ENCODE results near the gene SPACA4.

SPACA4 gene

GRCh38 chr19:48613024-48613851 is 6.7 kb downstream of the SPACA4 start:
- peak overlapping the region; percentile 15 for H3K27ac Mint-ChIP-seq
- H3K9me3 Mint-ChIP-seq: no peaks in the 10 kb centered on the region
- H3K4me3 Mint-ChIP-seq: no peak overlapping the region
- peaks cover 19% of the 10 kb centered on the region for H3K36me3 Mint-ChIP-seq
- peaks cover 22% of the 10 kb centered on the region for H3K4me1 Mint-ChIP-seq
- H3K27me3 Mint-ChIP-seq: no peaks in the 10 kb centered on the region

- peaks cover 24% of the 10 kb centered on the region for H3K36me3 Mint-ChIP-seq
- H3K27ac Mint-ChIP-seq: peak overlapping the region; percentile 77
- H3K4me1 Mint-ChIP-seq: peaks cover 19% of the 10 kb centered on the region
- H3K9me3 Mint-ChIP-seq: no peaks in the 10 kb centered on the region
- H3K4me3 Mint-ChIP-seq: no peak overlapping the region
- H3K27me3 Mint-ChIP-seq: no peaks in the 10 kb centered on the region
These were observed 7.4 kb downstream of the SPACA4 start for GRCh38 chr19:48613852-48614435.

GRCh38 chr19:48614436-48615230 is 8.1 kb downstream of the SPACA4 start, which contains the start of gene FAM83E:
TSS of gene FAM83E (minus strand) at chr19:48615076. CDS start at chr19:48613372, 1,704 bp downstream.
- Mint-ChIP-seq H3K9me3 (no peaks in the 10 kb centered on the region), H3K4me1 (peaks cover 21% of the 10 kb centered on the region), H3K27ac (peak within 1 kb of the TSS; percentile 77), H3K36me3 (peaks cover 26% of the 10 kb centered on the region), H3K4me3 (peak within 1 kb of the TSS; percentile 96), H3K27me3 (no peaks in the 10 kb centered on the region)

DNA sequence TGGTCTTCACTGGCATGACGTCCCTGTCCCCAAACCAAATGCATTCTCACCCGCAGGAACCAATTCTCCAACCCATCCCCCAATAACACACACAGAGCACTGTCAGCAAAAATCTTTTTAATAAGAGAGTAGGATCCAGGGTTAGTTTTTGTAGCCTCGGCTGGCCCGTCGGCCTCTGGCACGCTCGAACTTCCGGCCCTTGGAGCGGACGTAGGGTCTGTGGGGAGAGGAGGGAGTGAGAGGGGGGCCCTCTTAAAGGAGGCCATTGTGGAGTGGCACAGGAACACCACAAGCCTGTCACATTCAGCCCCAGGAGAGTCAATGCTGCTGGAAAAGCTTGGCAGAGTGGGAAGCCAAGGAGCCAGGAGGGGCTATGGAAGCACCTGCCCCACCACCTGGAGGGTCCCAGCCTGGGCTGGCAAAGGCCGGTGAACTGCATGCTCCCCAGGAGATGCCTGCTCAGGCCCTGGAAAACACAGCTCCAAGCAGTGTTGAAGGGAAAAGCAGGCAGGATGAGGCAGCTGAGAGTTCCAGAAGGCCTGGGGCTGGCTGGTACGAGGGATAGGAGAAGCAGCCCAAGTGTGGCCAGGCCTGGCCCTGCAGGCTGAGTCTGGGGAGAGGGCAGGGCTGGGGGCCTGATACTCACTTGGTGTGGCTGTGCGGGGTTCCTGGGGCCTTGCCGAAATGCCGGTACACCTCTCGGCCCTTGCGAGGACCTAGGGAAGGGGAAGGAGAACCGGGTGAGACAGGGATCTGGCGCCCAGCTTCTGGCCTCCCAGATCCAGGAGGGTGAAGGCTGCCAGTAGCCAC is 8.9 kb downstream of the SPACA4 start:
- Mint-ChIP-seq H3K4me1 (peaks cover 28% of the 10 kb centered on the region), H3K27me3 (no peaks in the 10 kb centered on the region), H3K27ac (peak overlapping the region; percentile 72), H3K9me3 (no peaks in the 10 kb centered on the region), H3K4me3 (peak overlapping the region; percentile 96), H3K36me3 (peaks cover 28% of the 10 kb centered on the region)

DNA sequence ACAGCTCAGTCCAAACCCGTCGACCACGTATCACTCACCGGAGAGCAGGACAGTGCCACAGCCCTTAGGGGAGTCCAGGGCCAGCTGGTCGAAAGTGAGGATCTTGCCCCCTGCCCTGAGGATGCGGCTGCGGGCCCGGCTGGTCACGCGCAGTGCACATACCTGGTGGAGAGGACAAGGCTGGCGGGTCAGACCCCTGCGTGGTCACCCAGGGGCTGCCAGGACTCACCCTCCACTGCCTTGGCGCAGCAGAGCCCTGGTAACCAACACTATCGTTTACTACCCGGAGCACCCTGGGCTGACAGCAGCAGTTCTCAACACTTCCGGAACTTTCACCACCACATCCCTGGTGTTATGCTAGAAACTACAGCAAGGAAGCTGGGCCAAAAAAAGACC is 9.5 kb downstream of the SPACA4 start:
- Mint-ChIP-seq H3K27ac (peak overlapping the region; percentile 79), H3K27me3 (no peaks in the 10 kb centered on the region), H3K36me3 (peaks cover 28% of the 10 kb centered on the region), H3K9me3 (no peaks in the 10 kb centered on the region), H3K4me1 (peaks cover 28% of the 10 kb centered on the region), H3K4me3 (peak overlapping the region; percentile 96)

DNA sequence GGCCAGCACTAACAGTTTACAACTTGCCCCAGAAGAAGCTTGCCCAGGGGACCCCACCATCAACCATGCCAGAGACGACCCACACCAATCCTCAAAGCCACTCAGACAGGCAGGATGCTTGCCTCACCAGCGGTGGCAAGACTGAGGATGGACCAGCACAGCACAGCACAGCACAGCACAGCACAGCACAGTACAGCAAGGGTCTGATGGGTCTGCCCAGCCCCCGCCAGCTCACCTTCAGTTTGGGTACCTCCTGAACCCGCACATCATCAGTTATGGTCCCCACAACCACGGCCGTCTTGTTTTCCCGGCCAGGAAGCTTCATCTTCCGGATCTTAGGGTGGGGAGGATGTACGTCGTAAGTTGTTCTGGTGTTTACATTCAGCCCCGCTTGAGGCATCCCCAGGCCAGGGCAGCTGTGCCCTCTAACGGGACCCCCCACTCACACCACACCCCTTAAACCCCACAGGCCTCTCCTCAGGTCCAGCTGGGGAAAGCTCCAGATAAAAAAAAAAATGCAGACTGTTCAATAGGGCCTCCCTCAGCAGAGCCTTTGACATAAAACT is 10.0 kb downstream of the SPACA4 start:
- Mint-ChIP-seq H3K36me3 (peaks cover 30% of the 10 kb centered on the region), H3K9me3 (no peaks in the 10 kb centered on the region), H3K4me3 (peak overlapping the region; percentile 96), H3K4me1 (peaks cover 31% of the 10 kb centered on the region), H3K27me3 (no peaks in the 10 kb centered on the region), H3K27ac (peak overlapping the region; percentile 79)

DNA sequence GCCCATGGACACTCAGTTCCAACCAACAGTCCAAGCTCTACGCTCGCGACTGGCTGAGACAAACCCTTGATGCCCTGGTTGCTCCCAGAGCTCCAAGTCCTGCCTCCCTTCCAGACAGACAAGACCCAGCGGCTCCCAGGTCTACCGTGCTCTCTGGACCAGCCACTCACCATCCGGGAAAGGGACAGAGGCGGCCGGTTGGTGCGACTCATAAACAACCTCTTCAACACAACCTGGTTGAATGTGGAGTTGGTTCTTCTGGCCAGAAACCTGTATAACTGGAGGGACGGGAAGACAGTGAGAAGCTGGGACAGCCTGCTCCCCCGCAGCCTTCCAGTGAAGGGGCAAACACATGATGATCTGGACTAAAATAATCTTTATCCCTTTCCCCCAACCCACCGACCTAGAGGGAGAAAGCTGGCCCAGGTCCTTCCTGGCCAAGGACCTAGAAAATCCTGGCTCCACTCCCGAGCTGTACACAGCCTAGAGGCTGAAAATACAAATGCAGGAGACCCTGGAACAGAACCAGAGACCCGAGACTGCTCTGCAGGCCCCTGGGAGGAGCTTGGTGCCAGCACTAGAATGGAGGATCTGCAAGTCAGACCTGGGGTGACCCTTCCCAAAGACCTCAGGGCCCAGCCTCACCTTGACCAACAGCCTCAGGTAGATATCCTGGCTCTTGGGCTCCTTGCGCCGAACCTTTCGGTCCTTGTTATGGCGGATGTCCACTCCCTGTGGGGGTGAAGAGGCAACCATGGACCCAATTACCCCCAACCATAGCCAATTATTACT is 10.8 kb downstream of the SPACA4 start:
- Mint-ChIP-seq H3K36me3 (peaks cover 32% of the 10 kb centered on the region), H3K4me1 (peaks cover 35% of the 10 kb centered on the region), H3K27ac (peak overlapping the region; percentile 99)

DNA sequence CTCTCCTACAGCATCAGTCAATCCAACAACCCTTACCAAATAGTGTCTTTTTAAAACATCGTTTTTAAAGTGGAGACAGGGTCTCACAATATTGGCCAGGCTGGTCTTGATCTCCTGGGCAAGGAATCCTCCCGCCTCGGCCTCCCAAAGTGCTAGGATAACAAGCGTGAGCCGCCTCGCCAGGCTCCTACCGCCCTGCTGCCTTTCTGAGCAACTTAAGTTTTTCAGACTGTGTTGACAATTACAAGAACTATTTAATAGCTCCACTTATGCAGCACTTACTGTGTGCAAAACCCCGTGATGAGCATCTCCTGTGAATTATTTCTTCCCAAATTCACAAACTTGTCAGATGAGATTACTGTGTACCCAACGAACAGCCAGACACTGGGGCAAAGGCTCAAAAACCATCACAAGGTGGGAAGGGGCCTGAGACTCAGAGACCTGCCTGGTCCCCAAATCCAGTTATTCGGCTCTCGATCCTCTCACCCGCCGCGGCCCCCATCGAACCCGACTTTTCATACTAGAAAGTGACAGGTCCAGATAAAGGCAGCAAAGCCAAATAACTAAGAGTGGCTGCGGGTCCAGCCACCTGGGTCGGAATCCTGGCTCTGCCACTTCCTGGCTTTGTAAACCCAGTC is 11.9 kb downstream of the SPACA4 start:
- Mint-ChIP-seq H3K27me3 (no peaks in the 10 kb centered on the region), H3K36me3 (peaks cover 35% of the 10 kb centered on the region), H3K4me3 (peak overlapping the region; percentile 96), H3K9me3 (no peaks in the 10 kb centered on the region), H3K27ac (peak overlapping the region; percentile 99), H3K4me1 (peaks cover 42% of the 10 kb centered on the region)

More for the DNA sequence above, 10.8 kb downstream of the SPACA4 start:
- H3K27me3 Mint-ChIP-seq: no peaks in the 10 kb centered on the region
- H3K4me3 Mint-ChIP-seq: peak overlapping the region; percentile 96
- H3K9me3 Mint-ChIP-seq: no peaks in the 10 kb centered on the region

- peak within 1 kb of the TSS; percentile 99 for H3K27ac Mint-ChIP-seq
- no peaks in the 10 kb centered on the region for H3K9me3 Mint-ChIP-seq
- H3K4me3 Mint-ChIP-seq: peak within 1 kb of the TSS; percentile 96
- peaks cover 45% of the 10 kb centered on the region for H3K4me1 Mint-ChIP-seq
- no peaks in the 10 kb centered on the region for H3K27me3 Mint-ChIP-seq
- H3K36me3 Mint-ChIP-seq: peaks cover 40% of the 10 kb centered on the region
These were observed 12.6 kb downstream of the SPACA4 start, which contains the start of the genes RPL18 and SPHK2 for GRCh38 chr19:48618916-48619691. TSS of gene RPL18 (minus strand) at chr19:48619178. CDS start at chr19:48619143, 35 bp downstream. TSS of gene SPHK2 (plus strand) at chr19:48619506. CDS start at chr19:48620515, 1,009 bp downstream.

GRCh38 chr19:48619692-48620585 is 13.4 kb downstream of the SPACA4 start:
- peak overlapping the region; percentile 96 for H3K4me3 Mint-ChIP-seq
- no peaks in the 10 kb centered on the region for H3K27me3 Mint-ChIP-seq
- H3K27ac Mint-ChIP-seq: peak overlapping the region; percentile 99
- H3K36me3 Mint-ChIP-seq: peaks cover 40% of the 10 kb centered on the region
- H3K4me1 Mint-ChIP-seq: peaks cover 50% of the 10 kb centered on the region
- H3K9me3 Mint-ChIP-seq: no peaks in the 10 kb centered on the region

- Mint-ChIP-seq H3K27ac (peak overlapping the region; percentile 99), H3K36me3 (peaks cover 19% of the 10 kb centered on the region), H3K4me3 (peak overlapping the region; percentile 89), H3K9me3 (no peaks in the 10 kb centered on the region), H3K27me3 (no peaks in the 10 kb centered on the region), H3K4me1 (peaks cover 48% of the 10 kb centered on the region)
These were observed 17.1 kb downstream of the SPACA4 start for GRCh38 chr19:48623556-48624066.

DNA sequence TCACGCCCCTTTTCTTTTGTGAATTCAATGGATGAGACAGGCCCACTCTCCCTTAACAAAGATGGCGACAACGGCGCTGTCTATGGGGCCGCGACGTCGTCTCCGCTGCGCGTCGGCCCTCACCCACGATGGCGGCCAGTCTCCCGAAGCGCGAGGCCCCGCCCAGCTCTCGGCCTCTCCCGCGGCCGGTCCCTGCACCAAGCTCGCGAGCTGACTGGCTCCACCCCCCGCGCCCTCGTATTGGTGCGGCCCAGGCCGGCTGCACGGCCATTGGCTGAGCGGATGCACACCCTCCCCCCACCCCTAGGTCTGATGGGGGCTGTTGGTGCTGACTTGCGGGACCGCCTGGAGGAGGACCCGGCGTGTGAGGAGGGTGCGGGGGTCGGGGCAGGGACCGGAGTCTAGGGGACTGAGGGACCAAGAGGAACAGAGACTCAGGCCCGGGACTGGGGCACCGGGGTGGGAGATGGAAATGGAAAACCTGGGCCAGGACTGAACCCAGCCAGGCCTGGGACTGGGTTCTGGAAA is 17.6 kb downstream of the SPACA4 start:
- Mint-ChIP-seq H3K9me3 (no peaks in the 10 kb centered on the region), H3K27ac (peak overlapping the region; percentile 99), H3K4me3 (peak overlapping the region; percentile 89), H3K27me3 (no peaks in the 10 kb centered on the region), H3K4me1 (peaks cover 48% of the 10 kb centered on the region), H3K36me3 (peaks cover 19% of the 10 kb centered on the region)
